Ishikawa (cell line): ENCODE data around the gene WDR1.

Experiments used
- CEBPB ChIP-seq: IDR thresholded peaks from 2 replicates; pipeline ENCODE4 v1.6.1; 2012
- CREB1 ChIP-seq: IDR thresholded peaks from 2 replicates; pipeline ENCODE4 v1.6.1; 2012; ENCODE audit warnings: low read depth
- EGR1 ChIP-seq: IDR thresholded peaks from 2 replicates; pipeline ENCODE4 v1.6.1; 2012
- EP300 ChIP-seq: IDR thresholded peaks from 2 replicates; pipeline ENCODE4 v1.6.1; 2012; ENCODE audit warnings: borderline replicate concordance
- FOXM1 ChIP-seq: IDR thresholded peaks from 2 replicates; pipeline ENCODE4 v1.6.1; 2012; ENCODE audit warnings: low read depth, borderline replicate concordance
- MAX ChIP-seq: IDR thresholded peaks from 2 replicates; pipeline ENCODE4 v1.6.1; 2012
- NFIC ChIP-seq: IDR thresholded peaks from 2 replicates; pipeline ENCODE4 v1.6.1; 2012
- RAD21 ChIP-seq: IDR thresholded peaks from 2 replicates; pipeline ENCODE4 v1.6.1; 2012; ENCODE audit warnings: low read depth
- REST ChIP-seq: IDR thresholded peaks from 2 replicates; pipeline ENCODE4 v1.6.1; 2012; ENCODE audit warnings: low read depth, mild to moderate bottlenecking
- TAF1 ChIP-seq: IDR thresholded peaks from 2 replicates; pipeline ENCODE4 v1.6.1; 2012; ENCODE audit warnings: low read depth, mild to moderate bottlenecking
- TCF12 ChIP-seq: IDR thresholded peaks from 2 replicates; pipeline ENCODE4 v1.6.1; 2012; ENCODE audit warnings: low read depth
- TEAD4 ChIP-seq: IDR thresholded peaks from 2 replicates; pipeline ENCODE4 v1.6.1; 2012
- USF1 ChIP-seq: IDR thresholded peaks from 2 replicates; pipeline ENCODE4 v1.6.1; 2012
- YY1 ChIP-seq: IDR thresholded peaks from 2 replicates; pipeline ENCODE4 v1.6.1; 2012; ENCODE audit warnings: low read depth
- ZBTB7A ChIP-seq: IDR thresholded peaks from 2 replicates; pipeline ENCODE4 v1.6.1; 2012; ENCODE audit warnings: low read depth

Gene WDR1

GRCh38 chr4:10114147-10114546, 2.5 kb downstream of the WDR1 start:
- no peak for TF ChIP-seq TEAD4

GRCh38 chr4:10113362-10114047, 3.1 kb downstream of the WDR1 start:
- TF ChIP-seq YY1 (no peak), REST (no peak), TEAD4 (no peak), ZBTB7A (no peak), EP300 (no peak), EGR1 (no peak), TAF1 (no peak), NFIC (no peak), USF1 (no peak), MAX (no peak), TCF12 (no peak), FOXM1 (no peak), CEBPB (no peak), RAD21 (no peak), CREB1 (no peak)

GRCh38 chr4:10112658-10113284, 3.8 kb downstream of the WDR1 start:
- TF ChIP-seq TAF1: no peak
- TF ChIP-seq TCF12: no peak
- no peak for TF ChIP-seq NFIC

- no peak for TF ChIP-seq EGR1
- no peak for TF ChIP-seq EP300
- no peak for TF ChIP-seq TCF12
- TF ChIP-seq USF1: no peak
- TF ChIP-seq NFIC: no peak
- no peak for TF ChIP-seq ZBTB7A
- TF ChIP-seq TAF1: no peak
- TF ChIP-seq RAD21: no peak
- TF ChIP-seq YY1: no peak
- no peak for TF ChIP-seq TEAD4
- no peak for TF ChIP-seq CEBPB
- TF ChIP-seq FOXM1: no peak
Observed at GRCh38 chr4:10111067-10111801, 5.4 kb downstream of the WDR1 start.

GRCh38 chr4:10109995-10110670, 6.5 kb downstream of the WDR1 start:
- TF ChIP-seq EGR1 (no peak), RAD21 (no peak), REST (no peak), CREB1 (no peak), ZBTB7A (no peak), TAF1 (no peak)
